ENCODE data around the gene TFG. TPM values are rescaled to one million over a fixed set of nuclear protein-coding genes. Genes with fewer than 3 reads are reported as not detected.

TFG gene
- total and polyA plus RNA-seq, 2 experiments from 2014 or later: 87.6 to 88.5 TPM

DNA sequence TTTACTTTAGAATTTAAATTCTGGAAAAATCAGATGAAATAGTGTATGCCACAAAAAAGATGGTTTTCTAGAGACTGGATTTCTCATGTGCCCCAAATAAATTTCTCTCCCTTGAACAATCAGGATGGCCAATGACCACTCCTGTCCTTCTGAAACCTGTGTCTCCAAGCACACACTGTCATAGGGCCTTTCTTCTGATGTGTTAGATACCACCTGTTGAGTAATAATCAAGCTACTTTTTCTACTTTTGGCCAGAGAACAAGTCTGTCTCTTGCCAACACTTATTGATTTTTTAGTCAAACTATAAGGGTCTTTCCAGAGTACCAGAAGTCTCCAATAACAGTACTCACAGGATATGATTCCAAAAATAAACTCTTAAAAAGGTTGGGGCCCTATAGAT, 16.1 kb upstream of the TFG start:
- DNase-seq (ENCODE audit: low spot score): no peak
- Histone ChIP-seq H3K4me3 (no peak overlapping the region), H4K20me1 (replicated peaks; ENCODE audit: insufficient read depth) (no peaks in the 10 kb centered on the region), H3K4me2 (no peak overlapping the region), H3K27ac (ENCODE audit: low read depth) (no peak overlapping the region), H3K9me2 (ENCODE audit: insufficient read depth) (peaks cover 3% of the 10 kb centered on the region; the same call in 1 of the 2 replicates), H3K36me3 (ENCODE audit: insufficient read depth) (no peaks in the 10 kb centered on the region), H3F3A (replicated peaks; ENCODE audit: low read depth) (no peaks in the 10 kb centered on the region), H3K79me2 (replicated peaks; ENCODE audit: insufficient read depth) (no peaks in the 10 kb centered on the region), H2AFZ (no peak overlapping the region), H3K27me3 (ENCODE audit: insufficient read depth) (no peaks in the 10 kb centered on the region), H3K4me1 (ENCODE audit: insufficient read depth) (no peaks in the 10 kb centered on the region)
- Mint-ChIP-seq H3K36me3 (ENCODE audit: low read depth) (no peaks in the 10 kb centered on the region; the same call in 2 of the 3 replicates), H3K27ac (no peak overlapping the region), H3K4me1 (no peaks in the 10 kb centered on the region), H3K27me3 (ENCODE audit: insufficient read depth, low read depth, poor library complexity) (peaks cover 3% of the 10 kb centered on the region), H3K9me3 (peaks cover 16% of the 10 kb centered on the region; the same call in 2 of the 3 replicates), H3K4me3 (no peak overlapping the region)
- TF ChIP-seq ZNF331 (CRISPR knock-in tag; IDR thresholded peaks at IDR 0.05; ENCODE audit: low read depth) (no peak), CREB1 (CRISPR knock-in tag; IDR thresholded peaks at IDR 0.05; ENCODE audit: low read depth) (no peak), EZH2phosphoT487 (IDR thresholded peaks at IDR 0.05; ENCODE audit: unreplicated experiment) (no peak), POLR2AphosphoS5 (IDR thresholded peaks at IDR 0.05; ENCODE audit: low read depth) (no peak), STAT1 (IDR thresholded peaks at IDR 0.05; ENCODE audit: unreplicated experiment) (no peak), ZNF114 (CRISPR knock-in tag; IDR thresholded peaks at IDR 0.05) (no peak), NANOG (IDR thresholded peaks at IDR 0.05; ENCODE audit: borderline replicate concordance) (no peak), ETS1 (IDR thresholded peaks at IDR 0.05) (no peak)
- ATAC-seq: no peak

DNA sequence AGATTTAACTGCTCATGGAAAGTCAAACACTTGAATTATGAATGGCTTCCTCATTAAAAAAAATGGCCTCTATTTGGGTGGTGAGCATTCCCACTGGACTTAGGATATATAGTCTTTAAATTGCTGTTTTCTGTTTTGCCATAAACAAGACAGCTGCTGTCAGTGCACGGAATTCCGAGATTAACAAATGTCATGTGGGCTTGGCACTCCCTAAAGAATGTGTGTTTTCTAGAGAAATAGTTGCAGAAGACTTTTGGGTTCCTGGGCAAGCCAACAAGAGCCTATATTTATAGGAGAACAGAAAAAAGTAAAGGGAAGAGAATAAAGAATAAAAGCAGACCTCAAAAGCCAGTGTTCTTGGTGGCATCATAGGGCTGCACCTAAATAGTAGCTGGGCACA, 13.6 kb upstream of the TFG start:
- DNase-seq (ENCODE audit: low spot score): no peak
- H3K4me1 Mint-ChIP-seq: no peaks in the 10 kb centered on the region
- Histone ChIP-seq H3K27ac (ENCODE audit: low read depth) (no peak overlapping the region), H3K79me2 (replicated peaks; ENCODE audit: insufficient read depth) (no peaks in the 10 kb centered on the region), H3K36me3 (ENCODE audit: insufficient read depth) (no peaks in the 10 kb centered on the region), H3F3A (replicated peaks; ENCODE audit: low read depth) (no peaks in the 10 kb centered on the region), H3K4me1 (ENCODE audit: insufficient read depth) (no peaks in the 10 kb centered on the region), H3K4me2 (no peak overlapping the region), H4K20me1 (replicated peaks; ENCODE audit: insufficient read depth) (no peaks in the 10 kb centered on the region), H3K27me3 (ENCODE audit: insufficient read depth) (no peaks in the 10 kb centered on the region), H2AFZ (no peak overlapping the region), H3K4me3 (no peak overlapping the region), H3K9me2 (ENCODE audit: insufficient read depth) (no peaks in the 10 kb centered on the region)
- peaks cover 11% of the 10 kb centered on the region; the same call in 2 of the 3 replicates for H3K9me3 Mint-ChIP-seq
- H3K27ac Mint-ChIP-seq: no peak overlapping the region
- H3K4me3 Mint-ChIP-seq: no peak overlapping the region
- no peak for ATAC-seq
- H3K27me3 Mint-ChIP-seq (ENCODE audit: insufficient read depth, low read depth, poor library complexity): no peaks in the 10 kb centered on the region
- TF ChIP-seq NANOG (IDR thresholded peaks at IDR 0.05; ENCODE audit: borderline replicate concordance) (no peak), ZNF114 (CRISPR knock-in tag; IDR thresholded peaks at IDR 0.05) (no peak), CREB1 (CRISPR knock-in tag; IDR thresholded peaks at IDR 0.05; ENCODE audit: low read depth) (no peak), POLR2AphosphoS5 (IDR thresholded peaks at IDR 0.05; ENCODE audit: low read depth) (no peak), JUNB (IDR thresholded peaks at IDR 0.05; ENCODE audit: unreplicated experiment) (no peak), ETS1 (IDR thresholded peaks at IDR 0.05) (no peak)
- TF ChIP-seq, protein P1, sequence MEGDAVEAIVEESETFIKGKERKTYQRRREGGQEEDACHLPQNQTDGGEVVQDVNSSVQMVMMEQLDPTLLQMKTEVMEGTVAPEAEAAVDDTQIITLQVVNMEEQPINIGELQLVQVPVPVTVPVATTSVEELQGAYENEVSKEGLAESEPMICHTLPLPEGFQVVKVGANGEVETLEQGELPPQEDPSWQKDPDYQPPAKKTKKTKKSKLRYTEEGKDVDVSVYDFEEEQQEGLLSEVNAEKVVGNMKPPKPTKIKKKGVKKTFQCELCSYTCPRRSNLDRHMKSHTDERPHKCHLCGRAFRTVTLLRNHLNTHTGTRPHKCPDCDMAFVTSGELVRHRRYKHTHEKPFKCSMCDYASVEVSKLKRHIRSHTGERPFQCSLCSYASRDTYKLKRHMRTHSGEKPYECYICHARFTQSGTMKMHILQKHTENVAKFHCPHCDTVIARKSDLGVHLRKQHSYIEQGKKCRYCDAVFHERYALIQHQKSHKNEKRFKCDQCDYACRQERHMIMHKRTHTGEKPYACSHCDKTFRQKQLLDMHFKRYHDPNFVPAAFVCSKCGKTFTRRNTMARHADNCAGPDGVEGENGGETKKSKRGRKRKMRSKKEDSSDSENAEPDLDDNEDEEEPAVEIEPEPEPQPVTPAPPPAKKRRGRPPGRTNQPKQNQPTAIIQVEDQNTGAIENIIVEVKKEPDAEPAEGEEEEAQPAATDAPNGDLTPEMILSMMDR (conservative IDR thresholded peaks at IDR 0.05; ENCODE audit: low read depth in 2 of 2): no peak
- no peaks in the 10 kb centered on the region; the same call in 2 of the 3 replicates for H3K36me3 Mint-ChIP-seq (ENCODE audit: low read depth)
